Body of pancreas (tissue), 4 donors: ENCODE results near the gene NRP1.

Source experiments
- CTCF ChIP-seq, 7 experiments: fragments of 450-650 bp in 4 of 7; fragments of 200-600 bp in 3 of 7; sonication (generic) in 3 of 7; IDR thresholded peaks; one replicate each; pipeline ENCODE4 v1.5.1; 2016 to 2019; ENCODE audit warnings: antibody characterized with exemption in 7 of 7
- POLR2A ChIP-seq, 3 donors: fragments of 450-650 bp; IDR thresholded peaks; one replicate each; pipeline ENCODE4 v1.6.1; 2016; ENCODE audit warnings: antibody characterized with exemption in 3 of 3, mild to moderate bottlenecking in 2 of 3

DNA sequence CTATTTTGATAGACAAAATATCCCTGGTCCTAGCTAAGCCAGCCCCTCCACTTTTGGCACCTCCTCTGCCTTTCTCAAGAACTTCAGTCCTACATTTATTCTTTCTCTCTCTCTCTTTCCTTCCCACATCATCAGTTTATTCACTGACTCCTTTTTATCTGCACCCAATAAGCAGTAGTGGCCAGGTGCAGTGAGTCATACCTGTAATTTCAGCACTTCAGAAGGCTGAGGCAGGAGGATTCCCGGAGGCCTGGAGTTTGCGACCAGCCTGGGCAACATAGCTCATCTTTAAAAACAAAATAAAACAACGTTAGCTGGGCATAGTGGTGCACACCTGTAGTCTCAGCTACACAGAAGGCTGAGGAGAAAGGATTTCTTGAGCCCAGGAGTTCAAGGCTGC lies 19.4 kb upstream of the NRP1 start:
- TF ChIP-seq CTCF (IDR thresholded peaks at IDR 0.05) (no peak), POLR2A (IDR thresholded peaks at IDR 0.05) (no peak)
